ENCODE measurements around the gene GRIFIN. TPM values are rescaled to one million over a fixed set of nuclear protein-coding genes. Genes with fewer than 3 reads are reported as not detected.
A peak's percentile ranks its signal among the peaks of the same experiment; 100 is the strongest.

Gene GRIFIN, protein sequence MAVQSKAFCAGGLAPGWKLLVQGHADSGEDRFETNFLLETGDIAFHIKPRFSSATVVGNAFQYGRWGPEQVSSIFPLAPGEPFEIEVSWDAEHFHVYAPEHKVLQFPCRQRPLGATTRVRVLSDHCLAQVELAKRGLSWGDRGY
- not detected in 2 replicates for total RNA-seq (2012; rRNA removed)

DNA sequence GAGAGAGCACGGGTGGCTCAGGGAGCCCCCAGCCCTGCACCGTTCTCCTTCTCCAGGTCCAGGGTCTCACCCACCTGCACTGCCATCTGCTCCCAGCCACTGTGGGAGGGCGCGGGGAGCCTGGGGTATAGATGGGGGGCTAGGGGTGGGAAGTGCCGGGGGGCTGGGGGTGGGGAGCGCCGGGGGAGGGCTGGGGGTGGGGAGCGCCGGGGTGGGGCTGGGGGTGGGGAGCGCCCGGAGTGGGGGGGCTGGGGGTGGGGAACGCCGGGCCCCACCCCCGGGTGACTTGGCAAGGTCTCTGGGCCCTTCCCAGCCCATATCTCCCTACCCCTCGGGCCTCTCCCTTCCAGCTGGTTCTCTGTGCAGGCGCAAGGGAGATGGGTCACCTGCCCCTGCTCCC lies at the start of gene GRIFIN:
GRIFIN (minus strand) TSS at position 101 of the 400 bp plus-strand sequence; CDS start at position 86, 15 bp downstream.
- H3K4me1 ChIP-seq (ENCODE audit: control insufficient read depth, insufficient read depth, low read length), result peaks cover 31% of the 10 kb centered on the region
- H3K4me2 ChIP-seq (ENCODE audit: low read length), result no peak within 1 kb of the TSS
- no peak within 1 kb of the TSS for H3K9ac ChIP-seq (ENCODE audit: low read depth, low read length)
- H3K27me3 ChIP-seq (ENCODE audit: control insufficient read depth, insufficient read depth, low read length), result peaks cover 11% of the 10 kb centered on the region
- no peaks in the 10 kb centered on the region for H3K9me3 ChIP-seq (replicated peaks; ENCODE audit: low read length)
- no peaks in the 10 kb centered on the region for H3K36me3 ChIP-seq (ENCODE audit: insufficient read depth, low read length)
- H3K4me3 ChIP-seq (ENCODE audit: low read length), result no peak within 1 kb of the TSS

DNA sequence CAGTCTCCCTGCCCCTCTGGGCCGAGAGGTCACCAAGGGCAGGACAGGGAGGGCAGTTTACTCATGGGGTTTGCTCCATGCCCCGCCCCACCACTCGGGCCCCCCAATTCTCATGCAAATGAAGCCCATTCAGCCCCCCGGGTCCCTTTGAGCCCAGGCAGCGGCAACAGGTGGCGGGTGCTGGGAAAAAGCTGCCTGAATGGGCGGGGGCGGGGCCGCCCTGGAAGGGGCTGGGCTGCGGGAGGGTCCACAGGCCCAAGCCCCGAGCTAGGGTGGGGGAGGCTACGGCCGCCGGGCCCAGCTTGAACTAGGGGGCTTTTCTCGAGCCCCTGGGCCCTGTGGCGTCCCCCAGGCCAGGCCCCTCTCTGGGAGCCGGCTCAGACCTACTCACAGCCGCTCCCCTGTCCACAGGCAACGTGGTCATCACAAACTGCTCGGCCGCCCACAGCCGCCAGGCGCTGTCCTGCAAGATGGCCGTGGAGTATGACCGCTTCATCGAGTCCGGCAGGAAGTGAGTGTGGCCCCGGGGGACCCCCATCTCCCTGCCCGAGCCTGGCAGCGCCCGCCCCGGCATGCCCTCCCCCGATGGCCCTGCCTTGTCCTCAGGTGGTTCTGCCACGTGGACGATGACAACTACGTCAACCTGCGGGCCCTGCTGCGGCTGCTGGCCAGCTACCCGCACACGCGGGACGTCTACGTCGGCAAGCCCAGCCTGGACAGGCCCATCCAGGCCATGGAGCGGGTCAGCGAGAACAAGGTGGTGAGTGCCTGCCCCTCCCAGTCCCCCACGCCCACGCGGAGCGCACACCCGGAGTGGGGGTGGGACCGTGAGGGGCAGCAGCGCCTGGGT lies 48.8 kb upstream of the GRIFIN start:
- no peak overlapping the region for H3K4me2 ChIP-seq (ENCODE audit: low read length)
- H3K27me3 ChIP-seq (ENCODE audit: control insufficient read depth, insufficient read depth, low read length), result no peaks in the 10 kb centered on the region
- peaks cover 68% of the 10 kb centered on the region for H3K4me1 ChIP-seq (ENCODE audit: control insufficient read depth, insufficient read depth, low read length)
- H3K9ac ChIP-seq (ENCODE audit: low read depth, low read length), result no peak overlapping the region
- peaks cover 29% of the 10 kb centered on the region for H3K36me3 ChIP-seq (ENCODE audit: insufficient read depth, low read length)
- H3K9me3 ChIP-seq (replicated peaks; ENCODE audit: low read length), result no peaks in the 10 kb centered on the region
- no peak overlapping the region for H3K4me3 ChIP-seq (ENCODE audit: low read length)

DNA sequence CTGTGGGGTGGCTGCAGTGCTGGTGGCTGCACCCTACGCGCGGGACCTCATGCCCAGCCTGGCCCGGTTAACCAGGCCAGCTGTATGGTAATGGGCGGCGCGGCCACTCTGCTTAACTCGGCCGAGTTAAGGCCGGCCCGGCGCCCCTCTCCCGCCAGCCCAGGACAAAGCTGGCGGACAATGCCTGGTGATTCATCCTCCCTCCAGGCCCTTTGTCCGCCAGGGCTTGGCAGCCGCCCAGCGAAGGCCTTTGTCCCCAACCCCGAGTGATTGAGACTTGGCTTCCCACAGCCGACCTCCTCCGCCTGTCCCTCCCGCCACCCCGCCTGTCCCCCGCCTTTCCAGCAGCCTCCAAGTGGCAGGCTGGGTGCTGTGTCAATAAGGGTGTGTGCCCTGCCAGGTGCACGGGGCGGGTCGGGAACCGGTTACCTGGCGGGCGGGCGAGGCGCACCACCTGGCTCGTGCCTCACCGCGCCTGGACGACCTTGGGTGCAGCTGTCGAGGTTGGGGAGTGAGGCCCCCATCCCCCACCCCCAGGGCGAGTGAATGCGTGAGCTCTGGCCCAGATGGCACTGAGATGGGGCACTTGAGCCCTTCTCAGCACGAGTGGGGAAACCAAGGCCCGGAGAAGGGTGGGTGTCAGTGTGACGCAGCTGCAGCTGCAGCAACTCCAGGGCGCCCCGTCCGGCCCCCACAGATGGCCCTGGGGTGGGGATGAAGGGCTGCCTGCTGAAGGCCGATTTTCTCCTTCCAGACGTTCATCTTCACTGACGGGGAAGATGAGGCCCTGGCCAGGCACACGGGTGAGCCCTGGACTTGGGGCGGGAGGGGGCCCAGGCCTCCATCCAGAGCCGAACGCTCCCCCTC lies 48.0 kb upstream of the GRIFIN start:
- peaks cover 61% of the 10 kb centered on the region for H3K4me1 ChIP-seq (ENCODE audit: control insufficient read depth, insufficient read depth, low read length)
- H3K27me3 ChIP-seq (ENCODE audit: control insufficient read depth, insufficient read depth, low read length), result no peaks in the 10 kb centered on the region
- peak overlapping the region; percentile 87 for H3K4me2 ChIP-seq (ENCODE audit: low read length)
- H3K9me3 ChIP-seq (replicated peaks; ENCODE audit: low read length), result no peaks in the 10 kb centered on the region
- peak overlapping the region; percentile 56 for H3K9ac ChIP-seq (ENCODE audit: low read depth, low read length)
- peaks cover 29% of the 10 kb centered on the region for H3K36me3 ChIP-seq (ENCODE audit: insufficient read depth, low read length)
- peak overlapping the region; percentile 73 for H3K4me3 ChIP-seq (ENCODE audit: low read length)

DNA sequence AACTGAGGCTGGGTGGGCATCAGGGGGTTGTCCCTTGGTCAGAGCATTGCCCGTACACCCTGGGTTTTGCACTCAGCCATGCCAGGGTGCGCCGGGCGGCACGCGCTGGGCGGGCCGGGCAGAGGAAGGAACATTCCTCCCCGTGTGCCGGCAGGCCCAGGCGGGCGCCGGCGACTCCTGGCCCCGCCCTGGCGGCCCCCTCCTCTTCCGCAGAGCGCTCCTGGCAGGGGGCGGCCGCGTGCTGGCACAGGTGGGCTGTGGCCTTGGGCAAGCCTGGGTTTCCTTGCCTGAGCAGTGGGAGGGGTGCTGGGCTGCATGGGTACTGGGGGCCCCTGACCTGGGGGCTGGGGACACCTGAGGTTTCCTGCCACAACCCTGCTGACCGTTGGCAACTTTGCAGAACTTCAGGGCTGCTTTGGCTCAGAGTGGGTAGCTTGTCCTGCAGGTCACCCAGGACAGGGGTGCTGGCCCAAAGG lies 47.3 kb upstream of the GRIFIN start:
- Histone ChIP-seq H3K4me2 (ENCODE audit: low read length) (peak overlapping the region; percentile 87), H3K9me3 (replicated peaks; ENCODE audit: low read length) (no peaks in the 10 kb centered on the region), H3K27me3 (ENCODE audit: control insufficient read depth, insufficient read depth, low read length) (no peaks in the 10 kb centered on the region), H3K9ac (ENCODE audit: low read depth, low read length) (peak overlapping the region; percentile 56), H3K4me3 (ENCODE audit: low read length) (peak overlapping the region; percentile 73), H3K4me1 (ENCODE audit: control insufficient read depth, insufficient read depth, low read length) (peaks cover 61% of the 10 kb centered on the region), H3K36me3 (ENCODE audit: insufficient read depth, low read length) (peaks cover 24% of the 10 kb centered on the region)

DNA sequence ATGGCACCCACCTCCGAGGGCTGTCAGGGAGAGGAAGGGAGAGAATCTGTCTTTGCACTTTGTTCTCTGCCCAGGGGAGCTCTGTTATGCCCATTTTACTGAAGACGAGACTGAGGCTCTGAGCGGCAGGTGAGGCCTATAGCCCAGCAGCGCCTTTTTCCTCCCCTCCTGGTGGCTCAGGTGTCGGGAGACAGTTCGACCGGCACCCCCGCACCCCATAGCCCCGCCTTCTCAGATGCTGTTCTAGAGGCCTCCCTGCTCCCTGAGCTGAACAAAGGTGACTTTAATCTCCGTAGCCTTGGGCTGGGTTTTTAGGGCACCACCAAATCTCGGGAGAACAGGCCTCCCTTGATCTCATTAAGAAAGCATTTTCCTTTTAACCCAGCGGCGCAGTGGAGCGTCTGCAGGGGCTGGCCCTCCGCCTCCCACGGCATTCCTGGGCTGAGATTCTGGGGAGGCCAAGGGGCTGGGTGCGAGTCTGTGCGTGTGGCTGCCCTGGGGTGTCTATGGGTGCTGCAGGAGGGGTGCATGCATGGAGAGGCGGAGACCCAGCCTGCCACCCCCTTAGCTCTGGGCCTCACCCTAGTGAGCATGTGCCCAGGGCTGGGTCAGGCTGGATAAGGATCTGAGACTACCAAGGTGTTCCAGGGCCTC lies 46.7 kb upstream of the GRIFIN start:
- Histone ChIP-seq H3K4me1 (ENCODE audit: control insufficient read depth, insufficient read depth, low read length) (peaks cover 61% of the 10 kb centered on the region), H3K4me3 (ENCODE audit: low read length) (peak overlapping the region; percentile 73)

DNA sequence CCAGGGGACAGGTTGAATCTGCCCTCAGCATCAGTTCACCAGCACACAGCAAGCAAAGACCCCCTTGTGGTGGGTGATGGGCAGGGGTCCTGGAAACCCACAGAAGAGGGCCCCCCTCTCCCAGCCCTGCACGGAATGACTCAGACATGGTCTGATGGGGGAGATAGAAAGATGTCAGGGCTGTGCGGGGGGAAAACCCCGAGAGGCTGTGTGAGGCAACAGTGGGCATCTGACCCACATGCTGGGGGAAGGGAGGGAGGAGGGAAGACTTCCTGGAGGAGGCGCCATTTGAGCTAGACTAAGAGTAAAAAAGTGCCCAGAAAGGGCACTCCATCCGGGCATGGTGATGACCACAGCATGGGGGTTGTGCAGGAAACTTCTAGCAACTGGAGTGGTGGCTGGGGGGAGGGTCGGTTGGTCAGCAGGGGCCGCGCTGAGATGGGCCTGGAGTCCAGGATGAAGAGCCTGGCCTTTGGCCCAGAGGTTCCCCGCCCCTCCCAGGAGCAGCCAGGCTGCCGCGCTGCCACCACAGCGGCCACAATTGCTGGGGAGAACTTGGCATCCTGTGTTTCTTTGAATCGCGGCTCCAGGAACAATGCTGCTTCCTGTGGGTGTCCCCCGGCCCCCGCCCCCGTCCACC lies 45.9 kb upstream of the GRIFIN start:
- peaks cover 15% of the 10 kb centered on the region for H3K36me3 ChIP-seq (ENCODE audit: insufficient read depth, low read length)
- H3K4me3 ChIP-seq (ENCODE audit: low read length), result peak overlapping the region; percentile 73
- peak overlapping the region; percentile 87 for H3K4me2 ChIP-seq (ENCODE audit: low read length)
- H3K4me1 ChIP-seq (ENCODE audit: control insufficient read depth, insufficient read depth, low read length), result peaks cover 61% of the 10 kb centered on the region
- peak overlapping the region; percentile 56 for H3K9ac ChIP-seq (ENCODE audit: low read depth, low read length)
- no peaks in the 10 kb centered on the region for H3K27me3 ChIP-seq (ENCODE audit: control insufficient read depth, insufficient read depth, low read length)
- H3K9me3 ChIP-seq (replicated peaks; ENCODE audit: low read length), result no peaks in the 10 kb centered on the region

More for the DNA sequence above, 46.7 kb upstream of the GRIFIN start:
- Histone ChIP-seq H3K4me2 (ENCODE audit: low read length) (peak overlapping the region; percentile 87), H3K9me3 (replicated peaks; ENCODE audit: low read length) (no peaks in the 10 kb centered on the region), H3K27me3 (ENCODE audit: control insufficient read depth, insufficient read depth, low read length) (no peaks in the 10 kb centered on the region), H3K36me3 (ENCODE audit: insufficient read depth, low read length) (peaks cover 19% of the 10 kb centered on the region), H3K9ac (ENCODE audit: low read depth, low read length) (peak overlapping the region; percentile 56)

DNA sequence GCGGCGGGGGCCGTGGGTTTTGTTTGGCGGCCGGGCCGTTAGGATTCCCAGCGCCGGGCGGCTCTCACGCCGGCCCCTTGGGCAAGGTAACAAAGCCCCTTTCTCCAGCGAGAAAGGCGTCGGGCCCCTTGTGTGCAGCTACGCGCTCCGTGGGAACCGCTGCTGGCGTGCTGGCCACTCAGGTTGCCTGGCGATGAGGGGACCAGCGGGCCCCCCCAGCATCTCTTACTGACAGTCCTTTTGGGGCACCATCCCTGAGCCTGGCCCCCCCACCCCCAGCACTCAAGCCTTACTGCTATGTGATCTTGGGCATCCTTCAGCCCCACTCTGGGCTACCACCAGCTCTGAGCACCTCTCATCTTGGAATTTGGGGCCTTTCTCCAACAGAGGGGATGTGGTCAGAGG lies 45.1 kb upstream of the GRIFIN start:
- peak overlapping the region; percentile 73 for H3K4me3 ChIP-seq (ENCODE audit: low read length)
- peak overlapping the region; percentile 87 for H3K4me2 ChIP-seq (ENCODE audit: low read length)
- peak overlapping the region; percentile 56 for H3K9ac ChIP-seq (ENCODE audit: low read depth, low read length)
- H3K27me3 ChIP-seq (ENCODE audit: control insufficient read depth, insufficient read depth, low read length), result no peaks in the 10 kb centered on the region
- H3K4me1 ChIP-seq (ENCODE audit: control insufficient read depth, insufficient read depth, low read length), result peaks cover 66% of the 10 kb centered on the region
- peaks cover 8% of the 10 kb centered on the region for H3K36me3 ChIP-seq (ENCODE audit: insufficient read depth, low read length)
- no peaks in the 10 kb centered on the region for H3K9me3 ChIP-seq (replicated peaks; ENCODE audit: low read length)

DNA sequence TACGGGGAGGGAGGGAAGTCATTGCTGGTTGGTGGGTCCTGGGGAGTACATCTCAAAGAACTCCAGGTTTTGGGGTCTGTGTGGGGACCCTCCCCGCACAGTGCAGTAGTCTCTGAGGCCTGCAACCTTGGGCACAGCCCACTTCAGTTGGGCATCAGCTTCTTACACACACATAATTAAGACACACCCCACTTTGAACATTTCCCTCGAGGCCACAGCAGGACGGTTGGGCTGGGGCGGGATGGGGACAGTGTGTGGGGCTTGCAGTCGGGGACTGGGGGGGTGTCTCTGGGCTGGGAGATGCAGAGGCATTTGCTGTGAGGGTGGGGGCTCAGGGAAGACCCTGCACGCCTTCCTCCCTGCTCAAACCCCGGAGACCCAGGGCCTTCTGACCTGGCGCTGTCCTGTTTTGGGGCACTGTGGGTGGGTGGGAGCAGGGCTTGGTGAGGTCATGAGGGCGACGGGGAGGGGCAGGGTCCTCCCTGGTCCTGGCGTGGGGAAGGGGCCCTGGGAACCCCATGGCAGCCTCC lies 44.6 kb upstream of the GRIFIN start:
- Histone ChIP-seq H3K9me3 (replicated peaks; ENCODE audit: low read length) (no peaks in the 10 kb centered on the region), H3K27me3 (ENCODE audit: control insufficient read depth, insufficient read depth, low read length) (no peaks in the 10 kb centered on the region), H3K4me2 (ENCODE audit: low read length) (peak overlapping the region; percentile 87), H3K4me3 (ENCODE audit: low read length) (peak overlapping the region; percentile 73), H3K36me3 (ENCODE audit: insufficient read depth, low read length) (peaks cover 4% of the 10 kb centered on the region), H3K9ac (ENCODE audit: low read depth, low read length) (peak overlapping the region; percentile 68), H3K4me1 (ENCODE audit: control insufficient read depth, insufficient read depth, low read length) (peaks cover 71% of the 10 kb centered on the region)

DNA sequence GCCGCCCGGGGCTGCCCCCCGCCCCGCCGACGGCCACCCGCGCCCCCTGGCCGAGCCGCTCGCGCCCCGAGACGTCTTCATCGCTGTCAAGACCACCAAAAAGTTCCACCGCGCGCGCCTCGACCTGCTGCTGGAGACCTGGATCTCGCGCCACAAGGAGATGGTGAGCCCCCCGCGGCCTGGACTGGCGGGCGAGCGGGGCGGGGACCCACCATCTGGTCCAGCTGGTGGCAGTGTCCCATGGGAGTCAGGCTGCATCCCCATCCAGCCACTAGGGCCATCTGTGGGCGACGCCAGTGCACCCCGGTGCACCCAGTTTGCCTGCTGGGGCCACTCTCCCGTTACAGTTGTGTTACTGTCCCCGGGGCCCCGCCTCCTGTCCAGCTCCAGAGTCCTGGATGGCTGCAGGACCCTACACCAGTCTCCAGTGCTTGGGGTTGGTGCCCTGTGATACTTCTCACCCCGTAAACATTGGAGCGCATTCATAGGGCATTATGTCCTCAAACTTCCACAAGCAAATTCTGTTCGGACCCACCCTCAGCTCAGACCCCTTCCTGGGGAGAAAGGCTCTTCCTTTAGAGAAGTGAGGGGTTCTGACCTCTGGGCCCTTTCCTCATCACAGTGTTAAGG lies 44.0 kb upstream of the GRIFIN start:
- Histone ChIP-seq H3K36me3 (ENCODE audit: insufficient read depth, low read length) (no peaks in the 10 kb centered on the region), H3K9me3 (replicated peaks; ENCODE audit: low read length) (no peaks in the 10 kb centered on the region), H3K9ac (ENCODE audit: low read depth, low read length) (peak overlapping the region; percentile 68), H3K4me2 (ENCODE audit: low read length) (peak overlapping the region; percentile 87), H3K4me3 (ENCODE audit: low read length) (peak overlapping the region; percentile 73), H3K27me3 (ENCODE audit: control insufficient read depth, insufficient read depth, low read length) (no peaks in the 10 kb centered on the region), H3K4me1 (ENCODE audit: control insufficient read depth, insufficient read depth, low read length) (peaks cover 77% of the 10 kb centered on the region)

Measured in skeletal muscle satellite cell (primary cell).